Renal pelvis (tissue), 4 donors: ENCODE data around the gene SLFN11. TPM values are rescaled to one million over a fixed set of nuclear protein-coding genes. Genes with fewer than 3 reads are reported as not detected.
"Not testable (repeated sequence)": the region's sequence is repeated elsewhere in the genome, so short reads cannot be mapped to it uniquely, and the experiment has no call there.

Source experiments
- DNase-seq: peaks from one replicate; pipeline ENCODE4 v3.0.0-alpha.2; 2013
- polyA plus RNA-seq, 3 donors: library from polyadenylated mRNA; unstranded; fragments of 120-200 nt; gene quantifications; one replicate each; pipeline ENCODE4 v1.2.1, GENCODE V29; 2013; ENCODE audit not compliant: insufficient read length in 3 of 3

SLFN11 gene
- polyA plus RNA-seq, 3 donors = 9.5 to 16.8 (median 12.2) TPM

- no peak for DNase-seq
Measured at GRCh38 chr17:35368081-35368830, 5.2 kb downstream of the SLFN11 start.

- DNase-seq = no peak
Measured at GRCh38 chr17:35361027-35361426, 12.4 kb downstream of the SLFN11 start.

- no peak for DNase-seq
Measured at GRCh38 chr17:35359398-35359797, 14.0 kb downstream of the SLFN11 start.

- DNase-seq = no peak
Measured at GRCh38 chr17:35352284-35352683, 21.1 kb downstream of the SLFN11 start.

GRCh38 chr17:35350493-35350892 lies 22.9 kb downstream of the SLFN11 start:
- no peak for DNase-seq

- DNase-seq = peak; percentile 22
Measured at GRCh38 chr17:35345926-35346771, 27.3 kb downstream of the SLFN11 start.

- DNase-seq = no peak
Measured at GRCh38 chr17:35345445-35345925, 27.9 kb downstream of the SLFN11 start.

- DNase-seq = no peak
Measured at GRCh38 chr17:35344262-35344661, 29.2 kb downstream of the SLFN11 start.

GRCh38 chr17:35342276-35342675 lies 31.1 kb downstream of the SLFN11 start:
- DNase-seq = no peak

GRCh38 chr17:35341411-35341992 lies 31.9 kb downstream of the SLFN11 start:
- DNase-seq = no peak

GRCh38 chr17:35338230-35338629 lies 35.2 kb downstream of the SLFN11 start:
- no peak for DNase-seq

GRCh38 chr17:35337364-35337763 lies 36.1 kb downstream of the SLFN11 start:
- DNase-seq = no peak

- not testable (repeated sequence) for DNase-seq
Measured at GRCh38 chr17:35333578-35333977, 39.8 kb downstream of the SLFN11 start.

- DNase-seq = no peak
Measured at GRCh38 chr17:35322749-35323148, 50.7 kb downstream of the SLFN11 start.

GRCh38 chr17:35315971-35316370 lies 57.5 kb downstream of the SLFN11 start:
- DNase-seq = no peak

- no peak for DNase-seq
Measured at GRCh38 chr17:35315283-35315682, 58.1 kb downstream of the SLFN11 start.

GRCh38 chr17:35314415-35315216 lies 58.8 kb downstream of the SLFN11 start:
- DNase-seq = no peak

GRCh38 chr17:35313875-35314409 lies 59.5 kb downstream of the SLFN11 start:
- DNase-seq = no peak

GRCh38 chr17:35312790-35313711 lies 60.4 kb downstream of the SLFN11 start:
- DNase-seq = peak; percentile 67

- DNase-seq = no peak
Measured at GRCh38 chr17:35312346-35312745, 61.1 kb downstream of the SLFN11 start.
